Tongue (tissue), 2 donors: ENCODE data around the gene RAD54L. TPM values are rescaled to one million over a fixed set of nuclear protein-coding genes. Genes with fewer than 3 reads are reported as not detected.
"Not testable (repeated sequence)": the region's sequence is repeated elsewhere in the genome, so short reads cannot be mapped to it uniquely, and the experiment has no call there.

Source experiments
- DNase-seq: peaks from one replicate; pipeline ENCODE4 v3.0.0-alpha.2; 2015
- total RNA-seq: library from RNA; depleted of rRNA; stranded (reverse); fragments of >200 nt; gene quantifications from one replicate; pipeline ENCODE4 v1.2.3, GENCODE V29; 2014

The RAD54L gene
- total RNA-seq = 2.7 TPM

GRCh38 chr1:46247436-46248121, at the start of gene RAD54L:
Gene RAD54L, plus strand, starts transcription at chr1:46247763. Its CDS starts 643 bp downstream, at chr1:46248406.
- DNase-seq = peak; percentile 99

- DNase-seq = peak; percentile 81
These were observed 49.4 kb upstream of the RAD54L start, which contains the start of gene POMGNT1 for GRCh38 chr1:46197964-46198811. Gene POMGNT1, minus strand, starts transcription at chr1:46198434. Its CDS starts 613 bp downstream, at chr1:46197821.

GRCh38 chr1:46199233-46199749, 48.3 kb upstream of the RAD54L start:
- no peak for DNase-seq

- no peak for DNase-seq
These were observed 43.7 kb upstream of the RAD54L start for GRCh38 chr1:46203738-46204405.

- no peak for DNase-seq
These were observed 43.2 kb upstream of the RAD54L start for GRCh38 chr1:46204406-46204742.

GRCh38 chr1:46205141-46205540, 42.4 kb upstream of the RAD54L start:
- DNase-seq = no peak

GRCh38 chr1:46205791-46206190, 41.8 kb upstream of the RAD54L start:
- DNase-seq = no peak

GRCh38 chr1:46206399-46206798, 41.2 kb upstream of the RAD54L start:
- DNase-seq = no peak

GRCh38 chr1:46210561-46210960, 37.0 kb upstream of the RAD54L start:
- no peak for DNase-seq

- DNase-seq = no peak
These were observed 36.5 kb upstream of the RAD54L start for GRCh38 chr1:46211051-46211450.

GRCh38 chr1:46215504-46215903, 32.1 kb upstream of the RAD54L start:
- no peak for DNase-seq

- DNase-seq = peak; percentile 61
These were observed 29.1 kb upstream of the RAD54L start for GRCh38 chr1:46218443-46218842.

- no peak for DNase-seq
These were observed 27.7 kb upstream of the RAD54L start for GRCh38 chr1:46219551-46220520.

- DNase-seq = no peak
These were observed 26.8 kb upstream of the RAD54L start for GRCh38 chr1:46220808-46221207.

GRCh38 chr1:46221749-46222148, 25.8 kb upstream of the RAD54L start:
- peak; percentile 30 for DNase-seq

GRCh38 chr1:46223055-46223454, 24.5 kb upstream of the RAD54L start:
- DNase-seq = not testable (repeated sequence)

- DNase-seq = peak; percentile 90
These were observed 24.1 kb upstream of the RAD54L start for GRCh38 chr1:46223472-46223943.

- DNase-seq = no peak
These were observed 22.6 kb upstream of the RAD54L start for GRCh38 chr1:46224966-46225365.

- DNase-seq = not testable (repeated sequence)
These were observed 16.3 kb upstream of the RAD54L start for GRCh38 chr1:46231231-46231630.

- no peak for DNase-seq
These were observed 10.7 kb upstream of the RAD54L start for GRCh38 chr1:46236882-46237281.

- not testable (repeated sequence) for DNase-seq
These were observed 8.7 kb upstream of the RAD54L start for GRCh38 chr1:46238865-46239264.
